H1 (cell line): Measurements from ENCODE around the gene CTNND2. TPM values are rescaled to one million over a fixed set of nuclear protein-coding genes. Genes with fewer than 3 reads are reported as not detected.

Source experiments
- CHD7 ChIP-seq: fragments of 300-600 bp; sonication (generic); IDR thresholded peaks from 2 replicates; pipeline ENCODE4 v1.7.1; 2012; ENCODE audit warnings: low read length, moderate library complexity, mild to moderate bottlenecking, inconsistent platforms; ENCODE audit not compliant: insufficient replicate concordance
- CTCF ChIP-seq, 3 experiments: IDR thresholded peaks; 1 replicate in 2 of 3; 2 replicates in 1 of 3; pipeline versions ENCODE4 v1.5.1 to v1.6.1; 2011; ENCODE audit warnings: low read length in 3 of 3, mild to moderate bottlenecking in 3 of 3, inconsistent platforms in 2 of 3, low read depth in 1 of 3, moderate library complexity in 1 of 3; ENCODE audit not compliant: insufficient read depth in 1 of 3; ENCODE audit errors: control extremely low read depth in 1 of 3
- EGR1 ChIP-seq: IDR thresholded peaks from 2 replicates; pipeline ENCODE4 v1.6.1; 2011; ENCODE audit warnings: low read depth, low read length, borderline replicate concordance
- GABPA ChIP-seq: IDR thresholded peaks from 2 replicates; pipeline ENCODE4 v1.6.1; 2011; ENCODE audit warnings: mild to moderate bottlenecking, low read length, moderate library complexity, borderline replicate concordance; ENCODE audit not compliant: insufficient read depth
- JUN ChIP-seq: IDR thresholded peaks from 2 replicates; pipeline ENCODE4 v1.6.1; 2011; ENCODE audit warnings: low read depth, mild to moderate bottlenecking, improper control_type of control experiment, low read length
- RFX5 ChIP-seq: IDR thresholded peaks from 2 replicates; pipeline ENCODE4 v1.6.1; 2011; ENCODE audit warnings: low read depth, low read length, improper control_type of control experiment, borderline replicate concordance
- RXRA ChIP-seq: IDR thresholded peaks from 2 replicates; pipeline ENCODE4 v1.6.1; 2011; ENCODE audit warnings: low read depth, mild to moderate bottlenecking, low read length, moderate library complexity; ENCODE audit not compliant: insufficient read depth
- SAP30 ChIP-seq: fragments of 300-600 bp; sonication (generic); IDR thresholded peaks from 2 replicates; pipeline ENCODE4 v1.7.1; 2012; ENCODE audit warnings: low read length, moderate library complexity, mild to moderate bottlenecking, inconsistent platforms; ENCODE audit not compliant: insufficient read depth, insufficient replicate concordance
- SIRT6 ChIP-seq: IDR thresholded peaks from one replicate; pipeline ENCODE4 v1.7.1; 2012; ENCODE audit warnings: low read length, inconsistent platforms
- polyA plus RNA-seq, 7 experiments: library from polyadenylated mRNA; depleted of rRNA in 3 of 7; stranded (reverse) in 5 of 7; unstranded in 2 of 7; fragments of >200 nt in 5 of 7; fragments of 200-250 nt in 2 of 7; gene quantifications; 1 replicate in 5 of 7; 2 replicates in 1 of 7; 4 replicates in 1 of 7; pipeline versions ENCODE4 v1.2.1 to v1.2.3, GENCODE V29; 2011 to 2013; ENCODE audit warnings: missing spikeins in 2 of 7, mixed read lengths in 2 of 7
- total RNA-seq: library from RNA; stranded (reverse); fragmentation: NEBNext Ultra II Directional; extraction: Animal tissue kit (Norgen Biotek cat#: 25700); gene quantifications from 2 replicates; pipeline ENCODE4 v1.2.1, GENCODE V29; 2021

CTNND2 gene
- total and polyA plus RNA-seq, 2 of the 8 experiments (the other 6 are each of a cell fraction or from before 2014, with no cell fraction given): 7.4 to 14.2 TPM

GRCh38 chr5:11174591-11174990 is 729.7 kb downstream of the CTNND2 start (continued):
- TF ChIP-seq CHD7: no peak
- TF ChIP-seq EGR1: no peak
- TF ChIP-seq SIRT6: no peak
- no peak for TF ChIP-seq JUN
- no peak for TF ChIP-seq GABPA
- TF ChIP-seq RFX5: no peak
- no peak for TF ChIP-seq CTCF (IDR thresholded peaks at IDR 0.05; ENCODE audit: control extremely low read depth in 1 of 3, insufficient read depth in 1 of 3, low read depth in 1 of 3, low read length in 3 of 3)
- TF ChIP-seq SAP30: no peak
- TF ChIP-seq RXRA: no peak
